PFSK-1 (cell line): ENCODE data around the gene LAMTOR3.

Experiments
- FOXP2 ChIP-seq: optimal IDR thresholded peaks from 2 replicates; pipeline ENCODE3; 2011; ENCODE audit warnings: borderline replicate concordance, control low read depth, inconsistent platforms; ENCODE audit not compliant: insufficient read depth; ENCODE audit errors: extremely low read length, extremely low read depth
- POLR2AphosphoS5 ChIP-seq: IDR thresholded peaks from 2 replicates; pipeline ENCODE4 v1.6.1; 2012; ENCODE audit warnings: low read depth, mild to moderate bottlenecking, control low read depth, low read length, moderate library complexity
- SIN3A ChIP-seq: IDR thresholded peaks from 2 replicates; pipeline ENCODE4 v1.6.1; 2012; ENCODE audit warnings: mild to moderate bottlenecking, low read length, moderate library complexity, borderline replicate concordance; ENCODE audit not compliant: insufficient read depth
- TAF1 ChIP-seq: IDR thresholded peaks from 2 replicates; pipeline ENCODE4 v1.6.1; 2012; ENCODE audit warnings: low read length, control low read depth, borderline replicate concordance; ENCODE audit not compliant: insufficient read depth
- TF ChIP-seq, protein P1 (sequence below), 2 experiments: IDR thresholded peaks; 2 replicates each; pipeline versions ENCODE4 v1.6.1 to v1.8.0; 2011 to 2012; ENCODE audit warnings: low read depth in 2 of 2, low read length in 2 of 2, control low read depth in 1 of 2, inconsistent platforms in 1 of 2, mild to moderate bottlenecking in 1 of 2, moderate library complexity in 1 of 2; ENCODE audit not compliant: insufficient read depth in 1 of 2

GRCh38 chr4:99832758-99833157 is 61.5 kb downstream of the LAMTOR3 start:
- TF ChIP-seq POLR2AphosphoS5 (no peak), SIN3A (no peak), TAF1 (no peak), FOXP2 (no peak)
- TF ChIP-seq, protein P1, sequence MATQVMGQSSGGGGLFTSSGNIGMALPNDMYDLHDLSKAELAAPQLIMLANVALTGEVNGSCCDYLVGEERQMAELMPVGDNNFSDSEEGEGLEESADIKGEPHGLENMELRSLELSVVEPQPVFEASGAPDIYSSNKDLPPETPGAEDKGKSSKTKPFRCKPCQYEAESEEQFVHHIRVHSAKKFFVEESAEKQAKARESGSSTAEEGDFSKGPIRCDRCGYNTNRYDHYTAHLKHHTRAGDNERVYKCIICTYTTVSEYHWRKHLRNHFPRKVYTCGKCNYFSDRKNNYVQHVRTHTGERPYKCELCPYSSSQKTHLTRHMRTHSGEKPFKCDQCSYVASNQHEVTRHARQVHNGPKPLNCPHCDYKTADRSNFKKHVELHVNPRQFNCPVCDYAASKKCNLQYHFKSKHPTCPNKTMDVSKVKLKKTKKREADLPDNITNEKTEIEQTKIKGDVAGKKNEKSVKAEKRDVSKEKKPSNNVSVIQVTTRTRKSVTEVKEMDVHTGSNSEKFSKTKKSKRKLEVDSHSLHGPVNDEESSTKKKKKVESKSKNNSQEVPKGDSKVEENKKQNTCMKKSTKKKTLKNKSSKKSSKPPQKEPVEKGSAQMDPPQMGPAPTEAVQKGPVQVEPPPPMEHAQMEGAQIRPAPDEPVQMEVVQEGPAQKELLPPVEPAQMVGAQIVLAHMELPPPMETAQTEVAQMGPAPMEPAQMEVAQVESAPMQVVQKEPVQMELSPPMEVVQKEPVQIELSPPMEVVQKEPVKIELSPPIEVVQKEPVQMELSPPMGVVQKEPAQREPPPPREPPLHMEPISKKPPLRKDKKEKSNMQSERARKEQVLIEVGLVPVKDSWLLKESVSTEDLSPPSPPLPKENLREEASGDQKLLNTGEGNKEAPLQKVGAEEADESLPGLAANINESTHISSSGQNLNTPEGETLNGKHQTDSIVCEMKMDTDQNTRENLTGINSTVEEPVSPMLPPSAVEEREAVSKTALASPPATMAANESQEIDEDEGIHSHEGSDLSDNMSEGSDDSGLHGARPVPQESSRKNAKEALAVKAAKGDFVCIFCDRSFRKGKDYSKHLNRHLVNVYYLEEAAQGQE (IDR thresholded peaks at IDR 0.05; ENCODE audit: insufficient read depth in 1 of 2, low read depth in 2 of 2, low read length in 2 of 2), result no peak
